ENCODE data around the gene PCBP4. TPM values are rescaled to one million over a fixed set of nuclear protein-coding genes. Genes with fewer than 3 reads are reported as not detected.

Gene PCBP4
- 37.1 TPM for total RNA-seq
- long read RNA-seq, transcript PCBP4-205 (14 exons, 2,147 nt): minor isoform, 5 of 67 reads
- long read RNA-seq, transcript PCBP4-202 (13 exons, 2,015 nt): major isoform, 18 of 67 reads
- long read RNA-seq, partial matches to known transcripts: 2 of 67 reads
- long read RNA-seq, other reads (novel, unspliced or antisense): 41 of 67 reads

- Histone ChIP-seq H3K4me3 (peak within 1 kb of the TSS; percentile 71), H3K4me1 (peaks cover 14% of the 10 kb centered on the region), H3K27me3 (no peaks in the 10 kb centered on the region), H3K27ac (peak within 1 kb of the TSS; percentile 80), H3K9me3 (no peaks in the 10 kb centered on the region), H3K36me3 (no peaks in the 10 kb centered on the region)
- peak; percentile 72 for ATAC-seq
- intact Hi-C loops (cut with DNase I): no loop called here
- peak; percentile 78 for DNase-seq
- TF ChIP-seq, protein P1, sequence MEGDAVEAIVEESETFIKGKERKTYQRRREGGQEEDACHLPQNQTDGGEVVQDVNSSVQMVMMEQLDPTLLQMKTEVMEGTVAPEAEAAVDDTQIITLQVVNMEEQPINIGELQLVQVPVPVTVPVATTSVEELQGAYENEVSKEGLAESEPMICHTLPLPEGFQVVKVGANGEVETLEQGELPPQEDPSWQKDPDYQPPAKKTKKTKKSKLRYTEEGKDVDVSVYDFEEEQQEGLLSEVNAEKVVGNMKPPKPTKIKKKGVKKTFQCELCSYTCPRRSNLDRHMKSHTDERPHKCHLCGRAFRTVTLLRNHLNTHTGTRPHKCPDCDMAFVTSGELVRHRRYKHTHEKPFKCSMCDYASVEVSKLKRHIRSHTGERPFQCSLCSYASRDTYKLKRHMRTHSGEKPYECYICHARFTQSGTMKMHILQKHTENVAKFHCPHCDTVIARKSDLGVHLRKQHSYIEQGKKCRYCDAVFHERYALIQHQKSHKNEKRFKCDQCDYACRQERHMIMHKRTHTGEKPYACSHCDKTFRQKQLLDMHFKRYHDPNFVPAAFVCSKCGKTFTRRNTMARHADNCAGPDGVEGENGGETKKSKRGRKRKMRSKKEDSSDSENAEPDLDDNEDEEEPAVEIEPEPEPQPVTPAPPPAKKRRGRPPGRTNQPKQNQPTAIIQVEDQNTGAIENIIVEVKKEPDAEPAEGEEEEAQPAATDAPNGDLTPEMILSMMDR (IDR thresholded peaks at IDR 0.05): no peak
These were observed at the start of gene PCBP4 for GRCh38 chr3:51967384-51968169. TSS of gene PCBP4 (minus strand) at chr3:51967454. CDS start at chr3:51961240, 6,214 bp downstream.

GRCh38 chr3:52015438-52016228 lies 48.4 kb upstream of the PCBP4 start:
- no peaks in the 10 kb centered on the region for H3K9me3 ChIP-seq
- no peaks in the 10 kb centered on the region for H3K27me3 ChIP-seq
- TF ChIP-seq, protein P1 (IDR thresholded peaks at IDR 0.05): no peak
- no peak overlapping the region for H3K4me3 ChIP-seq
- H3K36me3 ChIP-seq: no peaks in the 10 kb centered on the region
- H3K4me1 ChIP-seq: peaks cover 12% of the 10 kb centered on the region
- intact Hi-C loops (cut with DNase I): no loop called here
- H3K27ac ChIP-seq: no peak overlapping the region
- no peak for ATAC-seq
- DNase-seq: no peak

GRCh38 chr3:52014613-52015012 lies 47.4 kb upstream of the PCBP4 start:
- TF ChIP-seq, protein P1 (IDR thresholded peaks at IDR 0.05): peak; percentile 25
- Histone ChIP-seq H3K9me3 (no peaks in the 10 kb centered on the region), H3K4me1 (peaks cover 12% of the 10 kb centered on the region), H3K4me3 (no peak overlapping the region), H3K27me3 (no peaks in the 10 kb centered on the region), H3K36me3 (no peaks in the 10 kb centered on the region), H3K27ac (no peak overlapping the region)
- DNase-seq (peak; percentile 54), ATAC-seq (no peak)
- intact Hi-C loops (cut with DNase I): no loop called here

DNA sequence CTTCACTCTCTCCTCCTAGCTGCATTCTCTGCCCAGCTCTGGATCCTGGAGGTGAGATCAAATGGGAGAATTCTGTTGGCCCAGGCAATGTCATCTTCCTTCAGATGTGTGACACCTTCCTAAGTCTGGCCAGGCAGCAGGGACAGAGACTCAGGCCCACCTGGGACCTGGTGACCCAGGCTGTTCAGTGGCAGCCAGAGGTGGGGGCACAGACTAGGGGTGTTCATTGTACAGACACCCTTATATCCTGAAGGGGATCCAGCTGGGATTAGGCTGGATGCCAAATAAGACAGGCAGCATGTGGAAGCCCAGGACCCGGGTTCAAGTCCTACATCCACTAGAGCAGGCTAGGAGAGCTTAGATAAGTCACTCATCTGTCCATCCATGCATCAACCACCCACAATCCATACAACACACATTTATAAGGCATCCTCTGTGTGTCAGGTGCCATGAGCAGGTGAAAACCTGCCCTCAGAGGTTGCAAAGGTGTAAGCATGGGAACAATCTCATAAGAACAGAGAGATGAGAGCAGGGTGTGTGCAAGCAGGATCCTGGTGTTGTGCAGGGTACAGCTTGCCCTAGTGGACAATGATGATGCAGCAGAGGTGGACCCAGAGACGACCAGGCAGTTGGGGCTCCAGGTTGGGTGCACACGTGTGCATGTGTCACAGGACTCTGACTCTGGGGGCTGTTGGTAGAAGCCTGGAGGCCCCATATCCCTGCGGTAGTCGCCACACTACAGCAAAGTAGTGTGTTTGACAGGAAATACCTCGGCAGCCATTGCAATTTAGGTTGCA lies 46.7 kb upstream of the PCBP4 start:
- DNase-seq: peak; percentile 56
- Histone ChIP-seq H3K4me3 (no peak overlapping the region), H3K4me1 (peaks cover 12% of the 10 kb centered on the region), H3K27me3 (no peaks in the 10 kb centered on the region), H3K36me3 (no peaks in the 10 kb centered on the region), H3K9me3 (no peaks in the 10 kb centered on the region), H3K27ac (no peak overlapping the region)
- intact Hi-C loops (cut with DNase I): no loop called here
- ATAC-seq: no peak
- TF ChIP-seq, protein P1 (IDR thresholded peaks at IDR 0.05): no peak

GRCh38 chr3:52012699-52013098 lies 45.4 kb upstream of the PCBP4 start:
- H3K4me1 ChIP-seq: peaks cover 12% of the 10 kb centered on the region
- H3K9me3 ChIP-seq: no peaks in the 10 kb centered on the region
- H3K4me3 ChIP-seq: no peak overlapping the region
- no peaks in the 10 kb centered on the region for H3K27me3 ChIP-seq
- DNase-seq (peak; percentile 53), ATAC-seq (peak; percentile 49)
- intact Hi-C loops (cut with DNase I): no loop called here
- TF ChIP-seq, protein P1 (IDR thresholded peaks at IDR 0.05): no peak
- peak overlapping the region; percentile 3 for H3K27ac ChIP-seq
- H3K36me3 ChIP-seq: no peaks in the 10 kb centered on the region
